Lower lobe of right lung (tissue), 2 donors: ENCODE results near the gene S100A3. TPM values are rescaled to one million over a fixed set of nuclear protein-coding genes. Genes with fewer than 3 reads are reported as not detected.

Experiments used
- ATAC-seq, 2 donors: fragments of 200-7000 bp; cut with Tn5 transposase; one replicate each; pipeline ENCODE4 v1.9.1; 2020 to 2022; ENCODE audit warnings: mild to moderate bottlenecking in 2 of 2, moderate library complexity in 2 of 2
- DNase-seq: peaks from one replicate; pipeline ENCODE4 v3.0.0-alpha.2; 2020
- H3K27ac ChIP-seq: fragments of 200-600 bp; one replicate; pipeline ENCODE4 v1.8.0; 2022
- H3K27me3 ChIP-seq: fragments of 200-600 bp; one replicate; pipeline ENCODE4 v1.8.0; 2022; ENCODE audit warnings: low read depth
- H3K36me3 ChIP-seq: fragments of 200-600 bp; one replicate; pipeline ENCODE4 v1.8.0; 2022; ENCODE audit warnings: mild to moderate bottlenecking
- H3K4me1 ChIP-seq: fragments of 200-600 bp; one replicate; pipeline ENCODE4 v1.8.0; 2022
- H3K4me3 ChIP-seq: fragments of 200-600 bp; one replicate; pipeline ENCODE4 v1.8.0; 2022; ENCODE audit warnings: mild to moderate bottlenecking
- H3K9me3 ChIP-seq: fragments of 200-600 bp; one replicate; pipeline ENCODE4 v1.8.0; 2022
- intact Hi-C: fragments of 100-400 bp; cut with DNase I; formaldehyde crosslinking; loops from one replicate; pipeline ENCODE4 v1.11.0; 2022
- total RNA-seq: library from RNA; stranded (reverse); fragmentation: NEBNext Ultra II Directional; extraction: Animal tissue kit (Norgen Biotek cat#: 25700); gene quantifications from one replicate; pipeline ENCODE4 v1.2.1, GENCODE V29; 2021
- TF ChIP-seq, protein P1 (sequence below): fragments of 200-600 bp; IDR thresholded peaks from one replicate; pipeline ENCODE4 v1.8.0; 2022; ENCODE audit warnings: antibody characterized with exemption, mild to moderate bottlenecking
- donor health status: DM: no; HTN: yes; CAD: no; lungs with severe emphysema.

Gene S100A3
- total RNA-seq, 1 donor from 2014 or later: 4.5 TPM

DNA sequence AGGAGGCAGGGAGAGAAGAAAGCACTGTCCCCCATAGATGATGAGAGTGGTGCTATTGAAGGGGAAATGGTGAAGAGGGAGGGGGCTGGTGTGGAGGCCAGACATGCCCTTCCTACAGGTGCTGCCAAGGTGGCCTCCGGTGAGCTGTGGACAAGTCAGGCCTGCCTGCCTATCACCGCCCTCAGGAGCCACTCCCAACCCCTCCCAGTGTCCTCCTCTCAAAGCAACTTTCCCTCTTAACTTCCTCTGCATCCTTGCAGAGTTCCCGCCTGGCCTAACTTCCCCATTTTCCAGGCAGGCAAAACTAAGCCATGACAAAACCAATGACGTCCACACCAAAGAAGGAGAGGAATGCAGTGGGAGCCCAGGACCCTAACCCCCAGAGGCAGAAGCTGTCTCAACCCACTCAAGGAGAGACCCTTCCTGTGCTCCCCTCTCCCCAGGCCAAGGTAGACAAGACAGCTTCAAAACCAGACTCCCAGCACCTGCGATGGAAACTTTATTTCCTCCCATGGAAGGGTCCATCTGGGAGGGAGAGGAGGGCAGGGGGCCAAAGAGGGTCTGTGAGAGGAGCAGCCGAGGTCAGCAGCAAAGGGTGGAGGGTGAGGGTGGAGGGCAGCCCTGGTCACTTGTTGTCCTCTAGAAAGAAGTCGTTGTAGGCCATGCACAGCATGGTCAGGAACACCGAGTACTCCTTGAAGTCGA lies 12.2 kb downstream of the S100A3 start:
- Histone ChIP-seq H3K4me1 (peaks cover 63% of the 10 kb centered on the region), H3K36me3 (peaks cover 12% of the 10 kb centered on the region), H3K9me3 (no peaks in the 10 kb centered on the region), H3K4me3 (peak overlapping the region; percentile 98), H3K27me3 (no peaks in the 10 kb centered on the region), H3K27ac (peak overlapping the region; percentile 100)
- peak; percentile 78 for DNase-seq
- intact Hi-C loops: no loop called here
- ATAC-seq: peak; percentile 36 to 41
- TF ChIP-seq, protein P1, sequence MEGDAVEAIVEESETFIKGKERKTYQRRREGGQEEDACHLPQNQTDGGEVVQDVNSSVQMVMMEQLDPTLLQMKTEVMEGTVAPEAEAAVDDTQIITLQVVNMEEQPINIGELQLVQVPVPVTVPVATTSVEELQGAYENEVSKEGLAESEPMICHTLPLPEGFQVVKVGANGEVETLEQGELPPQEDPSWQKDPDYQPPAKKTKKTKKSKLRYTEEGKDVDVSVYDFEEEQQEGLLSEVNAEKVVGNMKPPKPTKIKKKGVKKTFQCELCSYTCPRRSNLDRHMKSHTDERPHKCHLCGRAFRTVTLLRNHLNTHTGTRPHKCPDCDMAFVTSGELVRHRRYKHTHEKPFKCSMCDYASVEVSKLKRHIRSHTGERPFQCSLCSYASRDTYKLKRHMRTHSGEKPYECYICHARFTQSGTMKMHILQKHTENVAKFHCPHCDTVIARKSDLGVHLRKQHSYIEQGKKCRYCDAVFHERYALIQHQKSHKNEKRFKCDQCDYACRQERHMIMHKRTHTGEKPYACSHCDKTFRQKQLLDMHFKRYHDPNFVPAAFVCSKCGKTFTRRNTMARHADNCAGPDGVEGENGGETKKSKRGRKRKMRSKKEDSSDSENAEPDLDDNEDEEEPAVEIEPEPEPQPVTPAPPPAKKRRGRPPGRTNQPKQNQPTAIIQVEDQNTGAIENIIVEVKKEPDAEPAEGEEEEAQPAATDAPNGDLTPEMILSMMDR: no peak

DNA sequence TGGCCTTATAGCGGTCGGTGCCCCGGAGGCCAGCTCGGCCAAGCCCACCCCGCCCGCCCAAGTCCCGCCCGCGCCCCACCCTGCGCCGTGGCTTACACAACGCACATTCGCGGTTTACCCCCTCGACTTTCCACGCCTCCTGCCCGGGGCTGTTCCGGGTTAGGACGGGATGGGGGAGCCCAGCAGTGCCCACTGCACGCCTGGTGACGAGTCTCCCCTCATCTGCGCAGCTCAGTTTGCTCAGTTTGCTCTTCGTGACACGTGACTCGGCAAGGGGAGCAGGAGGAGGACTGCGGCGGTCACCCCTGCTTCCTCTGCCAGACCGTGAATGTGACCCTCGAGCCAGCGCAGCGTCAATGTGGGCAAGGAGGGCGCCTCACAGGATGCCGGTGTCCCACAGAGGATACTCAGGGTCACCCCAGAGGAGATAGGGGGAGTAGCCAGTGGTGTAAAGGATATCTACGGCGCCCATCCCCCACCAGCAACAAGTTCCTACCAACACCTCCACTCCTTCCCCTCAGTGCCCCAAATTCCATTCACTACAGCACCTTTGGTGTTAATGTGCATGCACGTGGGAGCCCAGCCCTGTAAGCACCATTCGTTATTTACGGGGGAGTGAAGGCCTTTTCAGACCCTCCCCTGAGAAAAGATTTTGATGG lies 12.9 kb downstream of the S100A3 start:
- intact Hi-C loops: no loop called here
- Histone ChIP-seq H3K36me3 (peaks cover 12% of the 10 kb centered on the region), H3K9me3 (no peaks in the 10 kb centered on the region), H3K4me3 (peak overlapping the region; percentile 98), H3K4me1 (peaks cover 57% of the 10 kb centered on the region), H3K27me3 (no peaks in the 10 kb centered on the region), H3K27ac (peak overlapping the region; percentile 100)
- DNase-seq: peak; percentile 96
- TF ChIP-seq, protein P1: no peak
- peak; percentile 87 to 92 for ATAC-seq

DNA sequence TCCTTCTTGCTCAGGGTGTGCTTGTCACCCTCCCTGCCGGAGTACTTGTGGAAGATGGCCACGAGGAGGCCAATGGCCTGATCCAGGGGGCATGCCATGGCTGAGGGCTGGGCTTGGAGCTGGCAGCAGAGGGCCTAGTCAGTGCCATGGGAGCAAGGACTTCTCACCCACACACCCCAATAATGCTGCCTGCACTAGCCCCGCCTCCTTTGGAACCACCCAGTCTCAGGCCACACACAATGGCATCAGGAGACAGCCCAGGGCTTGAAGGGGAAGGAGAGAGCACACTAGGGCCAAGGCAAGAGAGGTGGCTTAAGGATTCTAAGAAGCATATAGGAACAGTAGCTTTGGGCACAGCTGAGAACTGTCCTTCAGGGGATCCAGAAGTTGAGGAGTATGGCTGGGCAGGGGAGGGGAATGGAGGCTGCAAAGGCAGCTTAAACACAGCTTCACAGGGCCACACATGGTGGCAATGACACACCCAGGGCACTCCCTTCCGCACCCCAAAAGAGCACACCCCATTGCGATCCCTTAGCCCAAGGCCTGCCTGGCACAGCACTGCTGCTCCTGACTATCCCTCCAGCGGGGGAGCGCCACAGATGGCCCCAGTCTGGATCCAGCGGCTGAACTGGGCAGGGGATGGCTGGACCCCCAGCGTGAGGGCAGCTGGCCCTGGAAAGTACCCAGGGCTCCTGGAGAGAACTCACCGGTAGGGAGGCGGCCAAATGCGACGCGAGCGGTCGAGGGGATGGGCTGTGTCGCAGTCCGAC lies 13.6 kb downstream of the S100A3 start, which contains the start of gene S100A6:
Gene S100A6, minus strand, starts transcription at position 750 of the 770 bp plus-strand sequence. Its CDS starts 652 bp downstream, at position 98.
- Histone ChIP-seq H3K9me3 (no peaks in the 10 kb centered on the region), H3K4me1 (peaks cover 50% of the 10 kb centered on the region), H3K27ac (peak within 1 kb of the TSS; percentile 100), H3K27me3 (no peaks in the 10 kb centered on the region), H3K4me3 (peak within 1 kb of the TSS; percentile 98), H3K36me3 (peaks cover 12% of the 10 kb centered on the region)
- TF ChIP-seq, protein P1: no peak
- DNase-seq: peak; percentile 85
- intact Hi-C loops: no loop called here
- peak; percentile 71 to 78 for ATAC-seq

DNA sequence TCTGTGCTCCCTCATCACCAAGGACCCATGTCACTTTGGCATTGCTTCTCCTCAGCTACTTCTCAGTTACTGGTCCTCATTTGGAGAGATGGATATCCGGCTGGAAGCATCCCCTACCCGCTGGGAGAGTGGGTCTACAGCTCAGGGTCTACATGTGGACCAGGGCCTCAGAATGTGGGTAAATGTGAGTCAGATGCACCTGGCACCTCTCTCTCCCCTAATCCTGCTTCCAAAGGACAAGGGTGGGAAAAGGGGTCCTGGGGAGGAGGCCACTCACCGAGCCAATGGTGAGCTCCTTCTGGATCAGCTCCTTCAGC lies 14.2 kb downstream of the S100A3 start:
- DNase-seq (no peak), ATAC-seq (no peak)
- TF ChIP-seq, protein P1: no peak
- Histone ChIP-seq H3K27ac (peak overlapping the region; percentile 100), H3K4me3 (peak overlapping the region; percentile 98), H3K9me3 (no peaks in the 10 kb centered on the region), H3K27me3 (no peaks in the 10 kb centered on the region), H3K36me3 (peaks cover 12% of the 10 kb centered on the region), H3K4me1 (peaks cover 46% of the 10 kb centered on the region)
- intact Hi-C loops: loop anchor here (5.0 kb wide), 1 partner anchor 32 kb away; the partner anchor contains the start of gene S100A2

DNA sequence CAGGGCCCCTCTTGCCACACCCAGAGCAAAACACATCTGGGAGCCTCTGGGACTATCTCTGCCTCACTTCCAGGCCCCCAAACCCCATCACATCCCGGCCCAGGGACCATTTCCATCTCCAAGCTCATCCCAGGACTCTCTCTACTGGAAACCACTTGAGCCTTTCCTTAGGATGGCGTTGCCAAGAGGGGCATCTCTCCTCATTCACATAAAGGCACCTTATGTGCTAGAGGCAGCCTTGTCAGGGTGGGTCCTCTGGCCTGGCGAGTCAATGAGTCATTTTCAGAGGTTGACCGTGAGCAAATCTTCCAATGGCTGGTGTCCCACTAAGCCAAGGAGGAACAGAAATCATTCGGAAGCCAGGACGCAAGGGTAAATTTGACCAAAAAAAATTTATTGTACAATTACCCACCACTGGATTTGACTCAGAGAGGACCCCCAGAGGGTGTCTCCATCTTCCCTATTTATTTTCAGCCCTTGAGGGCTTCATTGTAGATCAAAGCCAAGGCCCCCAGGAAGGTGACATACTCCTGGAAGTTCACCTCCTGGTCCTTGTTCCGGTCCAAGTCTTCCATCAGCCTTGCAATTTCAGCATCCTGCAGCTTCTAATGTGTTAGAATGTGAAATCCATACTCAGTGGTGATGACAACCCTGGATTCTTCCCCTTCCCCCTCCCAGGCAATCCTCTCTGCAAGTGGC lies 14.7 kb downstream of the S100A3 start:
- ATAC-seq (no peak), DNase-seq (no peak)
- peaks cover 46% of the 10 kb centered on the region for H3K4me1 ChIP-seq
- H3K27ac ChIP-seq: peak overlapping the region; percentile 100
- H3K27me3 ChIP-seq: no peaks in the 10 kb centered on the region
- H3K36me3 ChIP-seq: peaks cover 12% of the 10 kb centered on the region
- peak overlapping the region; percentile 98 for H3K4me3 ChIP-seq
- H3K9me3 ChIP-seq: no peaks in the 10 kb centered on the region
- intact Hi-C loops: loop anchor here (5.0 kb wide), 1 partner anchor 33 kb away; the partner anchor contains the start of gene S100A2
- TF ChIP-seq, protein P1: no peak
